GM18508 (cell line): ENCODE results near the gene ANKRD11.
"Not testable (repeated sequence)": the region's sequence is repeated elsewhere in the genome, so short reads cannot be mapped to it uniquely, and the experiment has no call there.

ENCODE experiments used
- ATAC-seq: cut with Tn5 transposase; IDR thresholded peaks from one replicate; pipeline ENCODE4 v1.9.1; 2021; ENCODE audit warnings: moderate number of reproducible peaks; ENCODE audit not compliant: insufficient read depth, unreplicated experiment

Gene ANKRD11

GRCh38 chr16:89482150-89482816 lies 8.1 kb downstream of the ANKRD11 start:
- ATAC-seq, result no peak

- no peak for ATAC-seq
Measured at GRCh38 chr16:89481356-89481955, 8.9 kb downstream of the ANKRD11 start.

- ATAC-seq, result no peak
Measured at GRCh38 chr16:89478576-89479221, 11.7 kb downstream of the ANKRD11 start.

- ATAC-seq, result no peak
Measured at GRCh38 chr16:89476811-89477261, 13.5 kb downstream of the ANKRD11 start.

GRCh38 chr16:89476379-89476778 lies 14.0 kb downstream of the ANKRD11 start:
- no peak for ATAC-seq

GRCh38 chr16:89475144-89475543 lies 15.2 kb downstream of the ANKRD11 start:
- no peak for ATAC-seq

- ATAC-seq, result no peak
Measured at GRCh38 chr16:89473791-89474414, 16.5 kb downstream of the ANKRD11 start.

GRCh38 chr16:89473136-89473712 lies 17.1 kb downstream of the ANKRD11 start:
- ATAC-seq, result no peak

GRCh38 chr16:89472711-89473075 lies 17.7 kb downstream of the ANKRD11 start:
- ATAC-seq, result no peak

- no peak for ATAC-seq
Measured at GRCh38 chr16:89467382-89467781, 23.0 kb downstream of the ANKRD11 start.

GRCh38 chr16:89466920-89467319 lies 23.4 kb downstream of the ANKRD11 start:
- no peak for ATAC-seq

- not testable (repeated sequence) for ATAC-seq
Measured at GRCh38 chr16:89463312-89463711, 27.0 kb downstream of the ANKRD11 start.

- ATAC-seq, result not testable (repeated sequence)
Measured at GRCh38 chr16:89462639-89463038, 27.7 kb downstream of the ANKRD11 start.

GRCh38 chr16:89461890-89462289 lies 28.5 kb downstream of the ANKRD11 start:
- ATAC-seq, result not testable (repeated sequence)

- ATAC-seq, result no peak
Measured at GRCh38 chr16:89460556-89460955, 29.8 kb downstream of the ANKRD11 start.

- ATAC-seq, result no peak
Measured at GRCh38 chr16:89458967-89459366, 31.4 kb downstream of the ANKRD11 start.

- no peak for ATAC-seq
Measured at GRCh38 chr16:89458551-89458950, 31.8 kb downstream of the ANKRD11 start.

GRCh38 chr16:89456419-89456959 lies 33.9 kb downstream of the ANKRD11 start:
- no peak for ATAC-seq

GRCh38 chr16:89455692-89456091 lies 34.7 kb downstream of the ANKRD11 start:
- ATAC-seq, result no peak

GRCh38 chr16:89455178-89455577 lies 35.2 kb downstream of the ANKRD11 start:
- ATAC-seq, result no peak
